OCI-LY1 (cell line): Measurements from ENCODE around the gene PARD6B.

ENCODE experiments used
- H2AFZ ChIP-seq: fragments of 200-600 bp; sonication (generic), shearing (Covaris generic); 2 replicates; pipeline ENCODE4 v1.6.0; 2014; ENCODE audit warnings: antibody characterized with exemption, mild to moderate bottlenecking, low read length
- H3F3A ChIP-seq: fragments of 200-600 bp; sonication (generic), shearing (Covaris generic); 2 replicates; pipeline ENCODE4 v1.6.0; 2014; ENCODE audit warnings: mild to moderate bottlenecking, antibody characterized with exemption, low read length, moderate library complexity; ENCODE audit not compliant: insufficient read depth
- H3K27ac ChIP-seq: fragments of 200-600 bp; sonication (generic); 2 replicates; pipeline ENCODE4 v1.5.1; 2014; ENCODE audit warnings: low read length, mixed run types, mild to moderate bottlenecking, low read depth; ENCODE audit not compliant: poor library complexity, severe bottlenecking
- H3K27me3 ChIP-seq: fragments of 200-600 bp; sonication (generic); 2 replicates; pipeline ENCODE4 v1.6.0; 2014; ENCODE audit warnings: antibody characterized with exemption, mild to moderate bottlenecking, low read length, moderate library complexity; ENCODE audit not compliant: insufficient read depth
- H3K36me3 ChIP-seq: fragments of 200-600 bp; sonication (generic); 2 replicates; pipeline ENCODE4 v1.6.1; 2014; ENCODE audit warnings: mild to moderate bottlenecking, antibody characterized with exemption, low read length, moderate library complexity, mixed read lengths; ENCODE audit not compliant: insufficient read depth
- H3K4me1 ChIP-seq: fragments of 200-600 bp; sonication (generic); 2 replicates; pipeline ENCODE4 v1.5.1; 2014; ENCODE audit warnings: mild to moderate bottlenecking, low read length, moderate library complexity; ENCODE audit not compliant: insufficient read depth, severe bottlenecking
- H3K4me2 ChIP-seq: fragments of 200-600 bp; sonication (generic), shearing (Covaris generic); 2 replicates; pipeline ENCODE4 v1.6.1; 2014; ENCODE audit warnings: low read length
- H3K4me3 ChIP-seq: fragments of 200-600 bp; sonication (generic); 2 replicates; pipeline ENCODE4 v1.5.1; 2014; ENCODE audit warnings: low read length, low read depth, mild to moderate bottlenecking, mixed read lengths; ENCODE audit not compliant: poor library complexity, severe bottlenecking
- H3K79me2 ChIP-seq: fragments of 200-600 bp; shearing (Covaris generic); 2 replicates; pipeline ENCODE4 v1.6.1; 2016; ENCODE audit warnings: mixed run types, low read length, mixed read lengths; ENCODE audit not compliant: insufficient read depth
- H3K9ac ChIP-seq: fragments of 200-600 bp; sonication (generic), shearing (Covaris generic); 2 replicates; pipeline ENCODE4 v1.6.1; 2014; ENCODE audit warnings: mild to moderate bottlenecking, low read length, mixed read lengths
- H3K9me2 ChIP-seq: fragments of 200-600 bp; sonication (generic), shearing (Covaris generic); 2 replicates; pipeline ENCODE4 v1.6.1; 2014; ENCODE audit warnings: low read depth, mild to moderate bottlenecking, low read length, mixed read lengths
- H3K9me3 ChIP-seq: fragments of 200-600 bp; shearing (Covaris generic); 2 replicates; pipeline ENCODE4 v1.6.1; 2014; ENCODE audit warnings: low read length, mixed read lengths
- H4K20me1 ChIP-seq: fragments of 200-600 bp; sonication (generic), shearing (Covaris generic); 2 replicates; pipeline ENCODE4 v1.6.0; 2016; ENCODE audit warnings: mild to moderate bottlenecking, low read length; ENCODE audit not compliant: insufficient read depth
- CTCF ChIP-seq: fragments of 200-600 bp; sonication (generic), shearing (Covaris generic); IDR thresholded peaks from 2 replicates; pipeline ENCODE4 v1.5.1; 2017; ENCODE audit warnings: mild to moderate bottlenecking, antibody characterized with exemption, low read length, moderate library complexity, mixed read lengths
- EZH2 ChIP-seq: fragments of 200-600 bp; sonication (generic), shearing (Covaris generic); IDR thresholded peaks from 2 replicates; pipeline ENCODE4 v1.8.0; 2017; ENCODE audit warnings: borderline replicate concordance, mixed run types, mild to moderate bottlenecking, antibody characterized with exemption, low read length, moderate library complexity, mixed read lengths

The PARD6B gene

GRCh38 chr20:50794846-50795634 lies 63.7 kb downstream of the PARD6B start, which contains the start of gene BCAS4:
TSS of gene BCAS4 (plus strand) at chr20:50795061. CDS start at chr20:50795084, 23 bp downstream.
- Histone ChIP-seq H3K27ac (peak within 1 kb of the TSS; percentile 92), H3K4me2 (peak within 1 kb of the TSS; percentile 88), H4K20me1 (no peaks in the 10 kb centered on the region), H3K9me2 (no peaks in the 10 kb centered on the region), H3K9me3 (no peaks in the 10 kb centered on the region), H3K9ac (peak within 1 kb of the TSS; percentile 90), H3K4me3 (peak within 1 kb of the TSS; percentile 88), H3F3A (no peaks in the 10 kb centered on the region), H3K4me1 (peaks cover 62% of the 10 kb centered on the region), H3K27me3 (no peaks in the 10 kb centered on the region), H3K79me2 (peaks cover 8% of the 10 kb centered on the region), H2AFZ (peak within 1 kb of the TSS; percentile 64; the same call in 1 of the 2 replicates), H3K36me3 (peaks cover 5% of the 10 kb centered on the region; the same call in 1 of the 2 replicates)
- peak; percentile 51 for TF ChIP-seq CTCF
- no peak for TF ChIP-seq EZH2

DNA sequence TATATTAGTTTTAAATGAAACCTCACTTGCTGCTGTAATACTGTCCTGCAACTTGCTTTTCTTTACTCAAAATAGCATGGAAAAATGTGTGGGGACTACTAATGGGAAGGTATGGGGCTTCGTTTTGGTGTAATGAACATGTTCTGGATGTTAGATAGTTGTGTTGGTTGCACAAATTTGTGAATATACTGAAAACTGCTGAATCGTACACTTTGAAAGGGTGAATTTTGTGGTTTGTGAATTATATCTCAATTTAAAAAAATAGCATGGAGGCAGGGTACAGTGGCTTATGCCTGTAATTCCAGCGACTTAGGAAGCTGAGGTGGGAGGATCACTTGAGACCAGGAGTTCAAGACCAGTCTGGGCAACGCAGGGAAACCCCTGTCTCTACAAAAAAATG lies 65.8 kb downstream of the PARD6B start:
- Histone ChIP-seq H2AFZ (no peak overlapping the region), H3K4me1 (peaks cover 71% of the 10 kb centered on the region), H3K27me3 (no peaks in the 10 kb centered on the region), H3K9me2 (no peaks in the 10 kb centered on the region), H3F3A (no peaks in the 10 kb centered on the region), H4K20me1 (no peaks in the 10 kb centered on the region), H3K27ac (peak overlapping the region; percentile 99), H3K4me3 (peak overlapping the region; percentile 34), H3K9me3 (no peaks in the 10 kb centered on the region), H3K4me2 (peak overlapping the region; percentile 61), H3K79me2 (peaks cover 8% of the 10 kb centered on the region), H3K36me3 (peaks cover 5% of the 10 kb centered on the region; the same call in 1 of the 2 replicates), H3K9ac (peak overlapping the region; percentile 24; the same call in 1 of the 2 replicates)
- TF ChIP-seq CTCF: no peak
- no peak for TF ChIP-seq EZH2

DNA sequence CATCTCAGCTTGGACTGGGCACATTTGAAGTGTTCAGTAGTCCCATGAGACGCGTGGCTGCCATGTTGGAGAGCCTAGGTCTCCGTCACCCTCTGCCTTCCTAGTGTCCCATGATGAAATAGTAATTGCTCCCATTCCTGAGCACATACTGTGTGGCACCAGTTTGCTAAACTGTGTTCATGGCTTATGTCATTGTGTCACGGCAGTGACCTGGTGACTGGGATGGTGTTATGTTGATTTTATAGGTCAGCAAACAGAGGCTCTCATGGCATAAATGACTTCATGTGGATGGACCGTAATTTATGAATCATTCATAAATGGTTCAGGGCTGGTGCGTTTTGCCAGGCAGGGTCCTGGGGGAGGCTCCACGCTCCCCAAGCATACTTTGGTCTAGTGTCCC lies 67.3 kb downstream of the PARD6B start:
- Histone ChIP-seq H3K27me3 (no peaks in the 10 kb centered on the region), H3F3A (no peaks in the 10 kb centered on the region), H3K4me2 (peak overlapping the region; percentile 66), H3K27ac (peak overlapping the region; percentile 99), H3K9me2 (no peaks in the 10 kb centered on the region), H3K4me1 (peaks cover 80% of the 10 kb centered on the region), H3K4me3 (peak overlapping the region; percentile 44), H3K9ac (peak overlapping the region; percentile 51), H3K36me3 (peaks cover 5% of the 10 kb centered on the region; the same call in 1 of the 2 replicates), H3K9me3 (no peaks in the 10 kb centered on the region), H3K79me2 (peaks cover 8% of the 10 kb centered on the region), H2AFZ (no peak overlapping the region), H4K20me1 (no peaks in the 10 kb centered on the region)
- TF ChIP-seq CTCF (no peak), EZH2 (no peak)
